LoVo (cell line): Measurements from ENCODE around the gene DENND5A.
"Not testable (repeated sequence)": the region's sequence is repeated elsewhere in the genome, so short reads cannot be mapped to it uniquely, and the experiment has no call there.

ENCODE experiments used
- DNase-seq: peaks from one replicate; pipeline ENCODE4 v3.0.0-alpha.2; 2016; ENCODE audit warnings: low spot score

DENND5A gene

DNA sequence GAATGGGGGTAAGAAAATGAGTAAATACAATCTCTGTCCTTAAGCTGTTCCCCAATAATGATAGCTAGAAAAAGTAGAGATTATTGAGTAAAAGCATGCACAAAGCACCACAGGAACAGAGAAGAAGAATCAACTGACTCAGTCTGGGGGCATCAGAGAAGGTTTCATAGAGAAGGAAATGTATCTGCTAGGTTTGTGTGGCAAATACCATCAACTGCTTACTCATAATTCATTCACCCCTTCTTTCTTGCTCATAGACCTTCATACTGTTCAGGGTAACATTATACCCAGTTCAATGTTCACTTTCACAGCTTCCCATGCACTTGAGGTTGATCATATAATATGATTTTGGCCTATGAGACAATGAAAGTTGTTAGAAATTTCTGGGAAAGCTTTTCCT is 88.6 kb downstream of the DENND5A start:
- no peak for DNase-seq

DNA sequence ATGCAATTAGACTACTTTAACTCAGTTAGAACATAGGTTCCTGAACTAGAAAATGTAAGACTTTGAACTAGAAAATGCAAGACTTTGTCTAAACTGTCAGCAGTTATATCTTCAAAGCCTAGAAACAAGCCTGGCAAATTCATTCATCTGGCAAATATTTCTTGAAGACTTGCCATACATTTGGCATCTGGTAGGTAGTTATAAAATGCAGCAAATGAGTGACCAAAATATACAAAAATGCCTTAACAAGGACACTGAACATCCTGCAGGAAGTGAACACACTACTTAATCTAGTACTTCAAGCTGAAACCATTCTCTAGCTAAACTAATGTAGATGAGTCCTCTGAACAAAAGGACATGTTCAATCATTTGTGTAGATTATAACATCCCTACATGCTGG is 89.0 kb downstream of the DENND5A start:
- DNase-seq = no peak

DNA sequence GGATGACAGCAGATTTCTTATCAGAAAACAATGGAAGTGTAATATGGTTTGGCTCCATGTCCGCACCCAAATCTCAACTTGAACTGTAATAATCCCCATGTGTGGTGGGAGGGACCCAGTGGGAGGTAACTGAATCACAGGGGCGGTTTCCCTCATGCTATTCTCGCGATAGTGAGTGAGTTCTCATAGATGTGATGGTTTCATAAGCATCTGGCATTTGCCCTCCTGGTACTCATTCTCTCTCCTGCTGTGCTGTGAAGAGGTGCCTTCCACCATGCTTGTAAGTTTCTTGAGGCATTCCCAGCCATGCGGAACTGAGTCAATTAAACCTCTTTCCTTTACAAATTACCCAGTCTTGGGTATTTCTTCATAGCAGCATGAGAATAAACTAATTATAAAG is 92.8 kb downstream of the DENND5A start:
- no peak for DNase-seq

DNA sequence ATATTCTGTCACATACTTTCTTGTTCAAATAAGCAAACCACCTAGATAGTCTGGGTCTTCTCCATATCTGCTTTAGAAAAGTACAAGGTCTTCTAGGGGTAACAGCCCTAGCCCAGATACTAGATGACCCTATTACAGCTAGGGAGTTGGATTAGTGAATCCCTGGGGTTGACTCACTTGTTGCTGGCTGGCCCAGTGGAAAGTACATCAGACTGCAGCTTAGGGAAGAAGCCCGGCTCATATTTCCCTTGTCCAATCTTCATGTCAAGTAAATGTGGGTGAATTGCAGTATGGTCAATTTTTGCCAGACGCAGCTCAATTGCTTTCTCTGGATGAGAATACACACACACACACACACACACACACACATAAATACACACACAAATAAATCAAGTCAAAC is 94.7 kb downstream of the DENND5A start:
- no peak for DNase-seq

DNA sequence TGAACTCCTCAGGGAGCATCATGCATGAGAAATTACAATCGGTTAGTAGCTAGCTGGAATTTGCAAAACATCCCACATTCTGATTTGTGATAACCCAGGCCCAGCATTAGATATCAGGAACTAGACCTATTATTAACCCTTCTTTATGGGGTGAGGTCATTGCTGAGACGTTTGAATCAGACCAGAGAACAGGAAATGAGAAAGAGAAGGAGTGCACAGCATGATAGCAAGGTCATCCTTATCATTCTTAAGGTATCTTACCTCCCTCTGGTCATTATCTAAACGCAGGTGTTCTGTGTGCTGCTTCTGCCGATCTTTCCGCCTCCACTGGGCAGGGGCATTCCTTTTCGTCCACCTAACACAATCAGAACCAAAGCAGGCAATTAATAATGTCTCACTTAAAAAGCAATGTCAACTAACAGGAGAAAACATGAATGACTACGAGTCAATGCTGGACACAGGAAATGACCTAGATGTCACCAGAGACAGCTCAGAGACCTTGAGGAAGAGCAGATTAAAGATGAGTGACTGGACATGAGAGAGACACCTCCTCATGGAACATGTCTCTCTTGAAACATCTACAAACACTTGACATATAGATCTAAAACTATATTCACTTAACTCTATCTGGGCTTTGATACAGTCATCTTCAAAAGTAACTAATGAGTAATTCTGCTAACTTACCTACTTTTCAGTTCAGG is 95.4 kb downstream of the DENND5A start:
- DNase-seq = no peak

DNA sequence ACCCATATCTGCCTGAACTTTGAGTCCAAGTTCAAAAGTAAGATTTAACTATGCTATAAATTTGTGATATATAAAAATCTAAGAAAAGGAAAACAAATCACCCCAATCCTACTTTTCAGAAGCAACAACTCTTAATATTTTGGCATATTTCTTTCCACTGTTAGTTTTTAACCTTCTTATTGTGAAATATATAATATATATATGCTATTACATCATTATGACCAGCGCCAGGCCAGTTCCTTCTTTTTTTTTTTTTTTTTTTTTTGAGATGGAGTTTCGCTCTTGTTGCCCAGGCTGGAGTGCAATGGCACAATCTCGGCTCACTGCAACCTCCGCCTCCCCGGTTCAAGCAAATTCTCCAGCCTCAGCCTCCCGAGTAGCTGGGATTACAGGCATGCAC is 103.2 kb downstream of the DENND5A start:
- not testable (repeated sequence) for DNase-seq

DNA sequence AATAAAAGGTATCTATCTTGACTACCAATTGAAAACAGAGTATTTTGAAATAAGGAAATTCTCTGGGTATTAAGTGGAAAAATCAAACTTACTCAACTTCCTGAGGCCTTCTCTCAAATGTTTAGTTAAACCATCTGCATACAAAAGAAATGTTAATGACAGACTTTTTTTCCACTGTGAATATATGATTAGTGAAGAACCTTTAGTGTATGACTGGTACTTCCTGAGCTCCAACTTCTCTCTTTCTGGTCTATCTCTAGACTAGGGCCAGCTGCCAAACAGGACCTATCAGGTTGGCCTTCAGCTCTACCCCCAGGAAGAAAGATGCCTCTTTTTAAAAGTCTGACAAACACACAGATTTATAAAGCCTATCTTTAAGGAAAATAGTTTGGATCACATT is 105.0 kb downstream of the DENND5A start:
- DNase-seq = no peak

DNA sequence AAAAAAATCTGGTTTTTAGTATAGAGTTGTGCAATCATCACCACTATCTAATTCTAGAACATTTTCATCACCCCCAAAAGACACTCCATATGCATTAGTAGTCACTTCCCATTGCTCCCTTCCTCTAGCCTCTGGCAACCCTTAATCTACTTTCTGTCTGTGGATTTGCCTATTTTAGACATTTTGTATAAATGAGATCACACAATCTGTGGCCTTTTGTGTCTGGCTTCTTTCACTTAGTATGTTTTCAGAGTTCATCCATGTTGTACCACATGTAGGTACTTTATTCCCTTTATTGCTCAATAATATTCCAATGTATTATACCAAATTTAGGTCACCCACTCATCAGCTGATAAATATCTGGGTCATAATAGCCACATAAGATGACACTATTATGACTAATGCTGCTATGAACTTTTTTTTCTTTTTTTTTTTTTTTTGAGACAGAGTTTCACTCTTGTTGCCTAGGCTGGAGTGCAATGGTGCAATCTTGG is 106.2 kb downstream of the DENND5A start:
- DNase-seq = no peak

DNA sequence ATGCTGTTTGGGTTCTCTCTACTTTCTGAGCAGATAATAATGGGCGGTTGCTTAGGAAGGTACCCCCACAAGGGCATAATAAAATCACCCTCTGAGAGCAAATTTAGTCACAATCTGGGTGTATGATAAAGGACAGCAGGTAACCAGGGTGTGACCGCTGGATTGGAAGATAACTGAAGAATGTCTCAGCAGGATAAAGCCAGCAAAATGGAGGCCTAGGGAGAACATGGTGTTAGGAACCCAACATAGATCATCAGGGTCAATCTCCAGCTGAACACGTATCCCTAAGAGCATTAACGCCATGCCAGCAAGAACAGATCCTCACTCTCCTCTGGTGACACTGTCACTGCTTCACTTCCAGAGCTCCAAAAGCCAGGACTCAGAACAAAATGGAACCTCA is 109.2 kb downstream of the DENND5A start:
- no peak for DNase-seq

DNA sequence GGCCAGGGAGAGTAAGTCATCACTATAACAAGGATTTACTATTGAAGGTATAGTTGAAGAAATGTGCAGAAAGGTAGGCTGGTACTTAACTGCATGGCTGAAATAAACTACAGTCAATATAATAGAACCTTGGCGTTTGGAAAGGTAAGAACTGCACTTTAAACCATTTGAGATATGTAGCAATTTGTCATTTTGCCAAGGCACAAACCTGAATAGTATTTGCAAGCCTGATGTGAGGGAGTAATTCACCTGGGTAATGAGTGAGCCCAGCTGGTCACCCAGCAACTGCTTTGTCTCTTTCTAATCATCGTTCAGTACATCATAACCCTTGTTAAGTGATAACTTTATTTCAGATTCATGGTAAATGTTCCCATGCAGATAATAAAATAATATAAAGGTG is 111.5 kb downstream of the DENND5A start:
- DNase-seq = no peak

DNA sequence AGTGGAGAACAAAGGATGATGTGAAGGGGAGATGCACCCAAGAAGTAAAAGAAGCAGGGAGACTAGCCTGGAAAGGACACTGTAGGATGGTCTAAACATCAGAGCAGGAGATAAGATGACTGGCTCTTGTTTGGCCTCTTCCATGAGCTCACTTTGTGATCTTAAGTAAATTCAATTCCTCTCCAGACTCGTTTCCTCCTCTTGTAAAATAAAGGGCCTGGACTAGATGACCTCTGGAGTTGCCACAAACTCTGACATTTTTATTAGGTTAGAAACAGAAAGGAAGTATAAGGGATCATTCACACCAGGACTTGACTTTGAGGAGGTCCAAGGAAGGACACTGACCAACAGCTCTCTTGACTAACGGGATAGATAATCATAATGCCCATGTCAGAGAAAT is 113.5 kb downstream of the DENND5A start:
- DNase-seq = no peak

DNA sequence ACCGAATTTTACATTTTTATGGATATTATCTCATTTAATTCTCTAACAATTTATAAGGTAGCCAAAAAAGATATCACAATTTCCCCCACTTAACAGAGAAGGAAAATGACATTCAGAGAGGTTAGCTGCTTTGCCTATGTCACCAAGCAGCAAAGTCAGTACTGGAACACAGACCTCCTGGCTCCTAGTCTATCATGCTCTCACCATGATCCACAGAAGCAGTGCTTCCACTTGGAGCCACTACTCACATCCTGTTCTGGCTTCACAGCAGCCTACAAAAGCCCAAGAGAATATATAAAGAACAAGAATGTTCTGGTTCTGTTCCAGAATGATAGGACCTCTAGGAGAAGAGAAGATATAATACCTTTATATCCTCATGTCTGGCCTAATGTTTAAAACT is 114.2 kb downstream of the DENND5A start:
- no peak for DNase-seq

DNA sequence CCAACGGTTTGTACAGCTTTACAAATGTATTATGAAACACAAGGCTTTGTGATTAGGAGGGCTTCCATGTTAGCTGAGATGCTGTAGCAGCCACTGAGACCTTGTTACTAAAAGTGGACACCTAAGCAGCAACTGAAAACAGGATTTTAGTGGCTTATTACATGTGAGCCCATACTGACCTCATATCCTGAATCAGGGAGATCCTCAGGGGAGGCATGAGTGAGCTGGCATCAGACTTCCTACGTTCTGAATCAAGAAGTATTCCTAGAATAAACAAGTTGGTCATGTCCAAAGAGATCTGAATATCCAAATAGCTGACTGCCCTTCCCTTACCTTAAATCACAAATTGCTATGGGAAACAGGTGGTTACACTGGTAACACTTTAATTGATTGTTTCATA is 114.6 kb downstream of the DENND5A start:
- DNase-seq = no peak

DNA sequence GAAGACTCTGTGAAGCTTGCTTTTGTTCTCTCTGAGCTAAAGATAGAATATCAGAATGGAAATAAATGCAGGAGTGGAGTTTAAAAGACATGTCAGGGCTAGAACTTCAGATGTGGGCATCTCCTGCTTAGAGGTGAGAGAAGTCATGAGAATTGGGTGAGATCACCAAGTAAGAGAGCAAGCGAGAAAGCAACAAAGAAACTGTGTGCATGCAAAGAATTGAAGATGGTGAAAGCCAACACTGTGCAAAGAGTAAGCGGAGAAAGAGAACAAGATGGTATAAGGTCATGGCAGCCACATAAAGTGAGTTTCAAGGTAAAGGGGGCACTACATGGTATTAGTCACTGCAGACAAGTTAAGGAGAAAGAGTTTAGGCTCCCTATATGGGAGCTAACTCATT is 116.4 kb downstream of the DENND5A start:
- DNase-seq = no peak

DNA sequence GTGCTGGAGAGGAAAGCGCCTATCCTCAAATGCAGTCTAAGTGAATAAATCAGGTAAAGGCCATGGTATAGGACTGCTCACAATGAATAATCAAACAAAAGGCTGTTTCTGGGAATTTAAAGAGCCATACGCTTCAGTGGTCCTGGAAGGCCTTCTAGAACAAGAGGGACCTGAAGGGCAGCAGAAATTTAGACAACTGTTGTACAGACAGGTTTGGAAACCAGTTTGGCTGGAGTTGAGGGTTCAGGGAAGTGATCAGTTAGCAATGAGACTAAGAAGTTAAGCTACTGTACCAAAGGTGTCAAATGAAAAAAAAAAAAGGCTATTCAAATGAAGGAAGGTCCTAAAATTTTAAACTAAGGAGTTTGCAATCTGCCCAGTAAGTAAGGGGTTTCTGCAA is 117.1 kb downstream of the DENND5A start:
- no peak for DNase-seq

DNA sequence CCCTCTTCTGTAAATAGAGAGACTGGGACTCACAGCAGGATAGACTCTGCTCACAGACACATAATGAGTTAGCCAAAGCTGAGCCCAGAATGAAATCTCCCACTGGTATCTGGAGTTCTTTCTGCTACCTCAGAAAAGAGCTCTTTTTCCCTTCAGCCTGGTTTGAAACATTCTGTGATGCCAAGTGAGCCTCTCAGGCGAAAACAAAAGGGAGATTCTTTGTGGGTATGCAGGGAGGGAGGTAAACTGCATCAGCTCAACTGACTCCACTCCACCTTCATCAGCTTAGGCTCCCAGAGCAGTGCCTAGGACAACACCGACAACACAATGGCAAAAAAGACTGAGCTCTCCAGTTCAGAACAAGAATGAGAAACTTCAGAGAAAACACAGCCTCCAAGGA is 118.7 kb downstream of the DENND5A start:
- no peak for DNase-seq

DNA sequence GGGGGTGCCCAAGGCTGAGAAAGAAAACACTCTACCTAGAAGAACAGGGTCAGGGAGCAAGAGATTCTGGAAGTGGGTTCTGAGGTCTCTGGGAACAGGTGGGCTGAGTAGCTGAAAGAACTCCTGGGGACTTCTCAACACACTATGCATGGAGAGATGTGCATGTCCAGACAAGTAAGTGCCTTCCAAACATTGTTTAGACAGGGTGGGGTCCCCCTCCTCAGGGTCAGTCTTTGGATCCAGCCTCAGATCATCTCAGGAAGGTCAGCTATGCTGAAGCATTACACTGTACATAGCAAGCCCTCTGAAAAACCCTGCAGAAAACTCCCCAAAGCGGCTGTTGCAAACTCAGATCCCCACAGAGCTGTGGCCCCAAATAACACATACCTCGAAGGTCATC is 119.9 kb downstream of the DENND5A start:
- DNase-seq = no peak

DNA sequence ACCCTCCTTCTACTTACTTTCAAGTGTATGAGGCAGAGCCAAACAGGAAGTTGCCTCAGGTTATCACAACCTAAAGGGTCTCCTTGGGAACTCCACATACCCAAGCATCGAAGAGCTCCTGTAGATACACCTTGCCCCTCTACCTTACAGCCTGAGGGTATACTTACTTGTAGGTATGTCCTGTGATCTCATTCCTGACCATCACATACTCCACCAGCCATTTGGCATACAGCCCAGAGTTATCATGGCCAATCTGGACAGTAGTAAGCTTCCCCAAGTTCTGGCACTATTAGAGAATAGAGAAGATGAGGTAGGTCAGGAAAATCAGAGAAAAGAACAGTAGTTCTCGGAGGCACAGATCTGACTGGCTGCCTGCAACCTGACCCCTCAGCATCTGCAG is 120.3 kb downstream of the DENND5A start:
- no peak for DNase-seq

DNA sequence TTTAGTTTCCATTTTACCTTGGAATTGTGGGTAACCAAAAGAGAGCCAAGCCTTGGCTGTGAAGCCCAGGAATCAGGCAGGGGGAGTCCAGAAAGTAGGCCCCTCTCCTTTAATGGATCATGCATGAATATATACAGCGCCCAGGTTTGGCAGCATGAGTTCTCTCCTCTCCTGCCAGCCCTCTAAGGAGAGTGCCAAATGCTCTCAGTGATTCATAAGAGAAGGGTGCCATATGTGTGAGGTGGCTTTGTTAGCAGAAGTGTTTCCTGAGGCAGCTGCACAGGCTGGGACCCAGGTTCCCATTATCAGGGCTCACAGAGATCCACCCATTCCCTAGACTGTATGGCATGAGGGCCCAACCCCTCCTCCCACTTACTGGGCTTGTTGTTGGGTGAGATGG is 121.4 kb downstream of the DENND5A start:
- DNase-seq = no peak

DNA sequence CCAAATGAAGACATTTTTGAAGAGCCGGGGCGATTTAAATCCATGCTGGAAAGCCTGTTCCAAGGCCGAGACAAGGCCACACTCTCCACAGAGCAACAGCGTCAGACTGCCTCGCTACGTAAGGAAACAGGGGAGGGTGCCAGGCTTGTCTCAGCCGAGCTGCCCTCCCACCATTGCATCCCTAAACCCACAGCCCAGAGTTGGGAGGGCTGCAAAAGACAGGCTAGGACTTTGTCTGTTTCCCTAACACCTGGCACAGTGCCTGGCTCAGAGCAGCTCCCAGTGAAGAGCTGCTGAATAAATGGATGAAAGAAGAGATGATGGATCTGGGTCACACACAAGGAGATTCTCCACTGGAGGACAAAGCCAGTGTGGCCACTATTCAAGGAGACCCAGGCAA is 122.4 kb downstream of the DENND5A start:
- DNase-seq = no peak

DNA sequence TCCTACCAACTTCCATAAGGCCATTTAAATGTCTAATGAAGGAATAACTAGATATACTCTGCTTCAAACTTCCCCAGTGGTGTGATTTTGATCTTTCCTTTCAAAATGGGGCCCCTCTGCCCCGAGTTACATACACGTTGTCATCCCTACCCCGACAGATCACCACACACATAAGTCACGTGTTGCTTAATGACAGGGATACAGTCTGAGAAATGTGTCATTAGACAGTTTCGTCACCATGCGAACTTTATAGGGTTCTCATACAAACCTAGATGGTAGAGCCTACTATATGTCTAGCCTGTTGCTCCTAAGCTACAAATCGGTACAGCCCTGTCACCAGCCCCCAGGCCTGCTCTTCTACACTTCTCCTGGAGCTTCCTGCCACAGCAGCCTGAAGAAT is 124.0 kb downstream of the DENND5A start:
- DNase-seq = no peak

DNA sequence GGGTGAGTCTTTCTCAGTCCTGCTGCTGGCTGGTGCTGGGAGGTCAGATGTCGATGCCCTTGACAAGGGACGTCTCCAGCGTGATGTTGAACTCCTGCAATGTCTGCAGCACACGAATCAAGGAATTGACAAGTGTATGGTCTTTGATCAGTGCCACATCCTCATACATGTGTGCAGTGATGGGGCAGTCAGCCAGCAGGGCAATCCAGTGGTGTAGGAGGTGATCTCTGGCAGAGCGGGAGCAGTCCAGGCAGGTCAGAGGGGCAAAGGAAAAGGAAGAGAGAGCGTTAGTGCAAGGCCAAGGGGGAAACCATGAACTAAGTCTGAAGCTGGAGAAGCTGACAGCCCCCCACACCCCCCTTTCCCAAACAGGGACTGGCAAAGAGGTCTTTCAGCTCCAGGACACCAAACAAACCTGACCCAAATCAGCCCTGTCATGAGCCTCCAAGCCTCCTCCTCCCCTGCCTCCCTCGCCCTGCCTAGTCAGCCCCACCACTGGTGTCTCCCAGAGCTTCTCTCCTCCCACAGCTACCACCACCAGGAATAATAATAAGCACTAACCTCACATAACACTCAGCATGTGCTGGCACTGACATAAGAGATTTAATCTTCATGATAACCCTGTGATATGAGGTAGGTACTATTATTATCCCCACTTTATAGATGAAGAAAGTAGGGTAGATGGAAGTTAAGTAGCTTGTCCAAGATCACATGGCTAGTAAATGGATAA is 125.4 kb downstream of the DENND5A start:
- no peak for DNase-seq

DNA sequence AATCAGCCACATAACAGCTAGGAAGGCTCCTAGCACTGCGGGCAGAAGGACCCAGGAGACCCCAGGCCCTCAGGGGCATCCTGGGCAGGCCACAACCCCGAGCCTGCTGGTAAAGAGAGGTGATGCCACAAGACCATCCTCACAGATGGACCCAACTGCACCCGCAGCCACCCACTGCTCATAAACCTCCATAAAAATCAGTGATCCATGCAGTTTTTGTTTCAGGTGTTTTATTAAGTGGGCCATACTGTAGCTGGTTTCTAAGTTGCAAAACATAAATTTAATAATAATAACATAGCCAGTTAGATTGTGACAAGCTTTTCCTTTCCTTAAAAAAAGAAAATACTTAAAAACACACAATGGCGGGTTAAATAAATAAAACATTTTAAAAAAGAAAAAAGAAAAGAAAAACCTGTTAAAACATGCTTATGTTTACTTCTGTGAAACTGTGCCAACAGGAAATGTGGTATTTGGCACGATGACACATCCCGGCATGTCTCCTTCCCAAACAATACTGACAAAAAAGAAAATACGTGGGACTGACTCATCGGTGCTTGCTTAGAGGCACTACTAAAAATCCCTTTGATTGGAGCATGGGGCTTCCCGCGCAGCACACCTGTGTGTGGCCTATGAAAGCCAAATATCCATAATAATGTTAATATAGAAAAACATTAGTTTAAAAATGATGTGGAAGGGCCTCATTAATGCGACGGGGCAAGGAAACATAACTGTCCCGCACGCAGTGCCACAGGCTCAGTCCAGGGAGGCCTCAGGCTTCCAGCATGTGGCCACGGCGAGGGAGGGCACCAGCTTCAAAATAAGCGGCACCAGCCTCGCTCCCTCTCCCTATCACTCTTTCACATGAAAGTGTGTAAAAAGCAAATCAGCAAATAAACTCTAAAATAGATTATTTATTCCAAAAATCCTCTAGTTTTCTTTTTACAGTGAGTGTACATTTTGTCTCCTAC is 126.3 kb downstream of the DENND5A start:
- DNase-seq = peak; percentile 91
